Stomach (tissue), 4 donors: Measurements from ENCODE around the gene WWC2.

Experiments used
- EP300 ChIP-seq: sonication (generic); formaldehyde crosslinking; IDR thresholded peaks from one replicate; pipeline ENCODE4 v1.6.1; 2017; ENCODE audit warnings: antibody characterized with exemption
- POLR2A ChIP-seq, 4 donors: fragments of 450-650 bp; IDR thresholded peaks; one replicate each; pipeline ENCODE4 v1.6.1; 2016; ENCODE audit warnings: antibody characterized with exemption in 4 of 4, control low read depth in 2 of 4, mild to moderate bottlenecking in 1 of 4, moderate library complexity in 1 of 4
- POLR2AphosphoS5 ChIP-seq, 3 donors: sonication (generic); formaldehyde crosslinking; IDR thresholded peaks; one replicate each; pipeline ENCODE4 v1.6.1; 2016; ENCODE audit warnings: antibody characterized with exemption in 3 of 3
- TF ChIP-seq, protein P1 (sequence below), 7 experiments: fragments of 450-650 bp in 4 of 7; fragments of 200-600 bp in 3 of 7; sonication (generic) in 3 of 7; IDR thresholded peaks; one replicate each; pipeline ENCODE4 v1.5.1; 2016 to 2019; ENCODE audit warnings: antibody characterized with exemption in 7 of 7, control low read depth in 2 of 7, mild to moderate bottlenecking in 1 of 7

DNA sequence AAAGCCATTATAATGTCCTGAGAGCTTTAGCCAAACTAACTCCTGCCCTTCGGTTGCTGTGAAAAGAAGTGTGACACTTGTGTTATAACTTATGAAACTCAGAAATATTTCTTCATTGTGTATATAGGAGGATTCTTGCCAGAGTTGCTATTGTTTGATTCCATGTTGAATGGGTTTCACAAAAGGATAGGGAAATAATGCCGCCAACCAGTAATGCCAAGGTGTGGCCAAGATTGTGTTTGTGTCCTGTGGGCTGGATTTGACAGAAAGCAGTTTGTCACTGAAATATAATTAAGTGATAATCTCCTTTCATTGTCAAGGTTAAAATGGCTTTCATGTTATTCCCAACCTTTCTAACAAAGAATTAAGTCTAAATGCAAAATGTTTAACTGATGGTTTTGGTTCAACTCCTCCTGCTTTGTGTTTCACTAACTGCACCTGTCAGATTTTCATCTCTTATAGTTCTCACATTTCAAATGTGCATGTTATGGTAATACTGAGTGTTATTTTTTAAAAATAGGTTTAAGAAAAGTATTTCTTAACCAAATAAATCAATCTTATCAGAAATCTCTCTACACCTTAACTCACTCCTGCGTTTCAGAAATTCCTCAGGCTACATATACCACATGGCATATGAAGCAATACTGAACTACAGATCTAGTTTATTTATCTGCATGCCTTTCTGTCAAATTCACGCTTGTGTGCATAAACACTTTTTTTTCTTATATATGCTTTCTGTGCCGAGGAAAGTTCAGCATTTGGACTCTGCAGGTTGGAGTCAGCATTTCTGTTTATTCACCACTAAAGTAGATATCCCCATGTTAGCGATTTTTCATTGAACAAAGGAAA, 221.4 kb downstream of the WWC2 start, which contains the start of gene CLDN22:
- TF ChIP-seq, protein P1, sequence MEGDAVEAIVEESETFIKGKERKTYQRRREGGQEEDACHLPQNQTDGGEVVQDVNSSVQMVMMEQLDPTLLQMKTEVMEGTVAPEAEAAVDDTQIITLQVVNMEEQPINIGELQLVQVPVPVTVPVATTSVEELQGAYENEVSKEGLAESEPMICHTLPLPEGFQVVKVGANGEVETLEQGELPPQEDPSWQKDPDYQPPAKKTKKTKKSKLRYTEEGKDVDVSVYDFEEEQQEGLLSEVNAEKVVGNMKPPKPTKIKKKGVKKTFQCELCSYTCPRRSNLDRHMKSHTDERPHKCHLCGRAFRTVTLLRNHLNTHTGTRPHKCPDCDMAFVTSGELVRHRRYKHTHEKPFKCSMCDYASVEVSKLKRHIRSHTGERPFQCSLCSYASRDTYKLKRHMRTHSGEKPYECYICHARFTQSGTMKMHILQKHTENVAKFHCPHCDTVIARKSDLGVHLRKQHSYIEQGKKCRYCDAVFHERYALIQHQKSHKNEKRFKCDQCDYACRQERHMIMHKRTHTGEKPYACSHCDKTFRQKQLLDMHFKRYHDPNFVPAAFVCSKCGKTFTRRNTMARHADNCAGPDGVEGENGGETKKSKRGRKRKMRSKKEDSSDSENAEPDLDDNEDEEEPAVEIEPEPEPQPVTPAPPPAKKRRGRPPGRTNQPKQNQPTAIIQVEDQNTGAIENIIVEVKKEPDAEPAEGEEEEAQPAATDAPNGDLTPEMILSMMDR (IDR thresholded peaks at IDR 0.05): no peak
- TF ChIP-seq POLR2A (IDR thresholded peaks at IDR 0.05): no peak
- no peak for TF ChIP-seq POLR2AphosphoS5 (IDR thresholded peaks at IDR 0.05)
- no peak for TF ChIP-seq EP300
